HG02610 (cell line): ENCODE measurements around the gene LRWD1.

ENCODE experiments used
- ATAC-seq: cut with Tn5 transposase; IDR thresholded peaks from one replicate; pipeline ENCODE4 v1.9.1; 2021; ENCODE audit warnings: mild to moderate bottlenecking, moderate library complexity; ENCODE audit not compliant: unreplicated experiment

Gene LRWD1

GRCh38 chr7:102464577-102465280, at the start of gene LRWD1, which contains the start of gene ALKBH4:
Gene LRWD1 (plus strand): TSS chr7:102464984. CDS start chr7:102465081, 97 bp downstream.
Gene ALKBH4 (minus strand): TSS chr7:102464863. CDS start chr7:102464836, 27 bp downstream.
- peak; percentile 94 for ATAC-seq

- ATAC-seq = peak; percentile 54
These were observed 49.0 kb upstream of the LRWD1 start for GRCh38 chr7:102415685-102416225.

- no peak for ATAC-seq
These were observed 48.4 kb upstream of the LRWD1 start for GRCh38 chr7:102416406-102416805.

- no peak for ATAC-seq
These were observed 47.7 kb upstream of the LRWD1 start for GRCh38 chr7:102417105-102417504.

- ATAC-seq = no peak
These were observed 46.2 kb upstream of the LRWD1 start for GRCh38 chr7:102418592-102418991.

- no peak for ATAC-seq
These were observed 43.0 kb upstream of the LRWD1 start for GRCh38 chr7:102421706-102422240.

GRCh38 chr7:102424129-102424551, 40.6 kb upstream of the LRWD1 start:
- ATAC-seq = no peak

- ATAC-seq = peak; percentile 20
These were observed 40.0 kb upstream of the LRWD1 start for GRCh38 chr7:102424787-102425218.

GRCh38 chr7:102425639-102426267, 39.0 kb upstream of the LRWD1 start:
- ATAC-seq = peak; percentile 73

GRCh38 chr7:102426268-102427018, 38.3 kb upstream of the LRWD1 start:
- peak; percentile 66 for ATAC-seq

- no peak for ATAC-seq
These were observed 37.8 kb upstream of the LRWD1 start for GRCh38 chr7:102427019-102427405.

GRCh38 chr7:102429141-102429899, 35.5 kb upstream of the LRWD1 start:
- no peak for ATAC-seq

- peak; percentile 32 for ATAC-seq
These were observed 33.0 kb upstream of the LRWD1 start for GRCh38 chr7:102431617-102432298.

- ATAC-seq = peak; percentile 27
These were observed 32.2 kb upstream of the LRWD1 start for GRCh38 chr7:102432442-102433218.

GRCh38 chr7:102433219-102434038, 31.4 kb upstream of the LRWD1 start, which contains the start of gene ORAI2:
Gene ORAI2 (plus strand): TSS chr7:102433575. CDS start chr7:102438957, 5,382 bp downstream.
- peak; percentile 69 for ATAC-seq

GRCh38 chr7:102434039-102434486, 30.7 kb upstream of the LRWD1 start:
- no peak for ATAC-seq

GRCh38 chr7:102436118-102436517, 28.7 kb upstream of the LRWD1 start:
- ATAC-seq = no peak
